MCF 10A (cell line): ENCODE results near the gene SDR42E1. TPM values are rescaled to one million over a fixed set of nuclear protein-coding genes. Genes with fewer than 3 reads are reported as not detected.
"Not testable (repeated sequence)": the region's sequence is repeated elsewhere in the genome, so short reads cannot be mapped to it uniquely, and the experiment has no call there.

Experiments used
- BruUV-seq: library from RNA; stranded (reverse); fragments of 400-500 nt; replicated peaks from 2 replicates; lab custom pipeline; 2021; lab: Mats Ljungman, UMichigan
- CTCF ChIA-PET: fragments of 300-600 bp; sonication (Branson Sonifier 250); formaldehyde crosslinking; extraction: SDS; loops from one replicate; lab custom pipeline; 2021; ENCODE audit warnings: antibody characterized with exemption, inconsistent platforms; lab: Yijun Ruan, JAX
- POLR2A ChIA-PET: fragments of 300-600, 350-650 bp; sonication (Branson Sonifier 250); formaldehyde crosslinking; extraction: SDS; loops from one replicate; lab custom pipeline; 2020; ENCODE audit warnings: antibody characterized with exemption, inconsistent platforms; lab: Yijun Ruan, JAX
- DNase-seq: peaks from one replicate; pipeline ENCODE4 v3.0.0-alpha.2; 2018; ENCODE audit not compliant: unreplicated experiment
- H3K27ac Mint-ChIP-seq: one replicate; pipeline ENCODE4 v1.8.0; 2022; ENCODE audit warnings: mild to moderate bottlenecking, low read depth, mixed read lengths; ENCODE audit not compliant: unreplicated experiment
- H3K27me3 Mint-ChIP-seq: one replicate; pipeline ENCODE4 v1.8.0; 2022; ENCODE audit warnings: mixed read lengths; ENCODE audit not compliant: insufficient read depth, unreplicated experiment
- H3K36me3 Mint-ChIP-seq: one replicate; pipeline ENCODE4 v1.8.0; 2022; ENCODE audit warnings: mild to moderate bottlenecking, moderate library complexity, mixed read lengths; ENCODE audit not compliant: insufficient read depth, unreplicated experiment
- H3K4me1 Mint-ChIP-seq: one replicate; pipeline ENCODE4 v1.8.0; 2022; ENCODE audit warnings: mixed read lengths; ENCODE audit not compliant: insufficient read depth, unreplicated experiment
- H3K4me3 Mint-ChIP-seq: one replicate; pipeline ENCODE4 v1.8.0; 2022; ENCODE audit warnings: mild to moderate bottlenecking, moderate library complexity, mixed read lengths; ENCODE audit not compliant: unreplicated experiment
- H3K9me3 Mint-ChIP-seq: one replicate; pipeline ENCODE4 v1.8.0; 2022; ENCODE audit warnings: mixed read lengths; ENCODE audit not compliant: unreplicated experiment
- intact Hi-C: fragments of 100-400 bp; cut with micrococcal nuclease; formaldehyde crosslinking; loops from 2 replicates; pipeline ENCODE4 v1.14.1; 2022
- total RNA-seq: library from RNA; stranded (reverse); gene quantifications from 2 replicates; pipeline ENCODE4 v1.2.3, GENCODE V29; 2022
- TF ChIP-seq, protein P1 (sequence below): fragments of 200-600 bp; IDR thresholded peaks from one replicate; pipeline ENCODE4 v1.8.0; 2022; ENCODE audit warnings: antibody characterized with exemption, mild to moderate bottlenecking; ENCODE audit not compliant: unreplicated experiment

SDR42E1 gene
- total RNA-seq, 1 experiment from 2014 or later: 8.4 TPM

- peaks cover 17% of the 10 kb centered on the region for H3K27me3 Mint-ChIP-seq
- BruUV-seq: no TSS peak
- H3K4me3 Mint-ChIP-seq: no peak overlapping the region
- no peak for DNase-seq
- ChIA-PET CTCF (interaction anchor here (0.5 to 2.1 kb wide), 7 partner anchors 10 to 1477 kb away, joined by 3 to 9 read pairs (median 3); no protein-coding TSS in a partner anchor), POLR2A (no interaction called here)
- H3K4me1 Mint-ChIP-seq: peaks cover 6% of the 10 kb centered on the region
- no peaks in the 10 kb centered on the region for H3K36me3 Mint-ChIP-seq
- intact Hi-C loops: no loop called here
- H3K9me3 Mint-ChIP-seq: no peaks in the 10 kb centered on the region
- no peak overlapping the region for H3K27ac Mint-ChIP-seq
- TF ChIP-seq, protein P1, sequence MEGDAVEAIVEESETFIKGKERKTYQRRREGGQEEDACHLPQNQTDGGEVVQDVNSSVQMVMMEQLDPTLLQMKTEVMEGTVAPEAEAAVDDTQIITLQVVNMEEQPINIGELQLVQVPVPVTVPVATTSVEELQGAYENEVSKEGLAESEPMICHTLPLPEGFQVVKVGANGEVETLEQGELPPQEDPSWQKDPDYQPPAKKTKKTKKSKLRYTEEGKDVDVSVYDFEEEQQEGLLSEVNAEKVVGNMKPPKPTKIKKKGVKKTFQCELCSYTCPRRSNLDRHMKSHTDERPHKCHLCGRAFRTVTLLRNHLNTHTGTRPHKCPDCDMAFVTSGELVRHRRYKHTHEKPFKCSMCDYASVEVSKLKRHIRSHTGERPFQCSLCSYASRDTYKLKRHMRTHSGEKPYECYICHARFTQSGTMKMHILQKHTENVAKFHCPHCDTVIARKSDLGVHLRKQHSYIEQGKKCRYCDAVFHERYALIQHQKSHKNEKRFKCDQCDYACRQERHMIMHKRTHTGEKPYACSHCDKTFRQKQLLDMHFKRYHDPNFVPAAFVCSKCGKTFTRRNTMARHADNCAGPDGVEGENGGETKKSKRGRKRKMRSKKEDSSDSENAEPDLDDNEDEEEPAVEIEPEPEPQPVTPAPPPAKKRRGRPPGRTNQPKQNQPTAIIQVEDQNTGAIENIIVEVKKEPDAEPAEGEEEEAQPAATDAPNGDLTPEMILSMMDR: no peak
These were observed 24.1 kb downstream of the SDR42E1 start for GRCh38 chr16:81987121-81987520.

GRCh38 chr16:81977335-81977942, 33.8 kb downstream of the SDR42E1 start:
- H3K27ac Mint-ChIP-seq, H3K27me3 Mint-ChIP-seq, DNase-seq, H3K4me3 Mint-ChIP-seq, intact Hi-C loops, H3K9me3 Mint-ChIP-seq, CTCF ChIA-PET, BruUV-seq, POLR2A ChIA-PET, H3K36me3 Mint-ChIP-seq, H3K4me1 Mint-ChIP-seq: not testable (repeated sequence)

DNA sequence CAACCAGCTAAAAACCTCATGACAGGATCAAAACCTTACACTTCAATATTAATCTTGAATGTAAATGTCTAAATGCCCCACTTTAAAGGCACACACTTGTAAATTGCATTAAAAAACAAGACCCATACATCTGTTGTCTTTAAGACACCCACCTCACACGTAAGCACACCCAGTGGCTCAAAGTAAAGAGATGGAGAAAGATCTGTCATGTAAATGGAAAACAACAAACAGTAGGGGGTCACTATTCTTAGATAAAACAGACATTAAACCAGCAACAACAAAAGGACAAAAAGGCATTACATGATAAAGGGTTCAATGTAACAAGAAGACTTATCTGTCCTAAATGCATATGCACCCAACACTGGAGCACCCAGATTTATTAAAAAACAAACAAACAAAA, 35.6 kb downstream of the SDR42E1 start:
- CTCF ChIA-PET: no interaction called here

GRCh38 chr16:81973737-81974136, 37.5 kb downstream of the SDR42E1 start:
- intact Hi-C loops: no loop called here
- TF ChIP-seq, protein P1: no peak
- ChIA-PET CTCF (interaction anchor here (0.6 to 1.6 kb wide), 2 partner anchors 99 to 250 kb away, joined by 3 read pairs; no protein-coding TSS in a partner anchor), POLR2A (interaction anchor here (0.7 kb wide), 1 partner anchor 101 kb away, joined by 3 read pairs; no protein-coding TSS in a partner anchor)
- peaks cover 28% of the 10 kb centered on the region for H3K27me3 Mint-ChIP-seq
- peaks cover 21% of the 10 kb centered on the region for H3K9me3 Mint-ChIP-seq
- H3K4me1 Mint-ChIP-seq: no peaks in the 10 kb centered on the region
- DNase-seq: no peak
- H3K27ac Mint-ChIP-seq: no peak overlapping the region
- no peak overlapping the region for H3K4me3 Mint-ChIP-seq
- BruUV-seq: no TSS peak
- H3K36me3 Mint-ChIP-seq: no peaks in the 10 kb centered on the region

More for the DNA sequence above, 35.6 kb downstream of the SDR42E1 start:
- Mint-ChIP-seq H3K4me1 (no peaks in the 10 kb centered on the region), H3K4me3 (no peak overlapping the region), H3K27me3 (peaks cover 9% of the 10 kb centered on the region), H3K27ac (no peak overlapping the region), H3K36me3 (no peaks in the 10 kb centered on the region), H3K9me3 (peaks cover 15% of the 10 kb centered on the region)
- DNase-seq: no peak
- POLR2A ChIA-PET: no interaction called here
- intact Hi-C loops: no loop called here
- no TSS peak for BruUV-seq
- TF ChIP-seq, protein P1: no peak
